ENCODE results near the gene CERS6.

DNA sequence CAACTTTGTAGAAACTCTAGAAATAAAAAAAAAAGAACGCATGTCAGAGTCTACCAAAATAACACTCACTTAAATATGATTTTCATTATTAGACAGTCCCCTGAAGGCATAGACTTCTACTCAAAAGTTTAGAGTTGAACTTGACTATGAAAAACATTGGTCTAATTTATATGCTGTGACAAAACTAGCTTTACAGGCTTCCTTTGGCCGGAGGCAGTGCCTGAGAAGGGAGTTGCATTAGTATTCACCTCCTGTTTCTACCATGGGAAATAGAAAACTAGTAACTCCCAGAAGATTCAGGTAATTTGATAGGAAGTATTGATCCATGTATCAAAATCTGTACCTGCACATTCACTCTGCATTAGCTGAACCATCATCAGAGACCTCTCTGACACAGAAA, 182.9 kb downstream of the CERS6 start:
- TF ChIP-seq, protein P1, sequence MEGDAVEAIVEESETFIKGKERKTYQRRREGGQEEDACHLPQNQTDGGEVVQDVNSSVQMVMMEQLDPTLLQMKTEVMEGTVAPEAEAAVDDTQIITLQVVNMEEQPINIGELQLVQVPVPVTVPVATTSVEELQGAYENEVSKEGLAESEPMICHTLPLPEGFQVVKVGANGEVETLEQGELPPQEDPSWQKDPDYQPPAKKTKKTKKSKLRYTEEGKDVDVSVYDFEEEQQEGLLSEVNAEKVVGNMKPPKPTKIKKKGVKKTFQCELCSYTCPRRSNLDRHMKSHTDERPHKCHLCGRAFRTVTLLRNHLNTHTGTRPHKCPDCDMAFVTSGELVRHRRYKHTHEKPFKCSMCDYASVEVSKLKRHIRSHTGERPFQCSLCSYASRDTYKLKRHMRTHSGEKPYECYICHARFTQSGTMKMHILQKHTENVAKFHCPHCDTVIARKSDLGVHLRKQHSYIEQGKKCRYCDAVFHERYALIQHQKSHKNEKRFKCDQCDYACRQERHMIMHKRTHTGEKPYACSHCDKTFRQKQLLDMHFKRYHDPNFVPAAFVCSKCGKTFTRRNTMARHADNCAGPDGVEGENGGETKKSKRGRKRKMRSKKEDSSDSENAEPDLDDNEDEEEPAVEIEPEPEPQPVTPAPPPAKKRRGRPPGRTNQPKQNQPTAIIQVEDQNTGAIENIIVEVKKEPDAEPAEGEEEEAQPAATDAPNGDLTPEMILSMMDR (IDR thresholded peaks at IDR 0.05) = no peak
- TF ChIP-seq POLR2A (IDR thresholded peaks at IDR 0.05) = no peak
- no peak for TF ChIP-seq POLR2AphosphoS5 (IDR thresholded peaks at IDR 0.05)

All from breast epithelium (tissue), 3 donors.